Effector memory CD4-positive, alpha-beta T cell (primary cell): Measurements from ENCODE around the gene LCN1.
"Not testable (repeated sequence)": the region's sequence is repeated elsewhere in the genome, so short reads cannot be mapped to it uniquely, and the experiment has no call there.

ENCODE experiments used
- DNase-seq, 3 donors: peaks; one replicate each; pipeline ENCODE4 v3.0.0-alpha.2; 2020
- H3K27ac ChIP-seq: 2 replicates; pipeline ENCODE4 v1.7.0; 2013; ENCODE audit warnings: mild to moderate bottlenecking, low read length, moderate library complexity; ENCODE audit not compliant: insufficient read depth, poor library complexity, severe bottlenecking
- H3K27me3 ChIP-seq: replicated peaks from 2 replicates; pipeline ENCODE4 v1.7.0; 2013; ENCODE audit warnings: mild to moderate bottlenecking, low read length; ENCODE audit not compliant: insufficient read depth, control insufficient read depth, poor library complexity, severe bottlenecking
- H3K36me3 ChIP-seq: 2 replicates; pipeline ENCODE4 v1.7.0; 2013; ENCODE audit warnings: mild to moderate bottlenecking, low read length, moderate library complexity; ENCODE audit not compliant: control insufficient read depth, insufficient read depth
- H3K4me1 ChIP-seq: 2 replicates; pipeline ENCODE4 v1.7.0; 2013; ENCODE audit warnings: low read length, mild to moderate bottlenecking; ENCODE audit not compliant: control insufficient read depth, insufficient read depth, poor library complexity, severe bottlenecking
- H3K4me3 ChIP-seq: 2 replicates; pipeline ENCODE4 v1.7.0; 2013; ENCODE audit warnings: low read length, low read depth, mild to moderate bottlenecking; ENCODE audit not compliant: insufficient read depth, poor library complexity, severe bottlenecking
- H3K9me3 ChIP-seq: 2 replicates; pipeline ENCODE4 v1.7.0; 2013; ENCODE audit warnings: mild to moderate bottlenecking, low read length, moderate library complexity; ENCODE audit not compliant: control insufficient read depth

Gene LCN1

GRCh38 chr9:135534192-135534711, 13.0 kb downstream of the LCN1 start:
- not testable (repeated sequence) for H3K9me3 ChIP-seq, H3K27ac ChIP-seq, H3K4me1 ChIP-seq, DNase-seq, H3K36me3 ChIP-seq, H3K27me3 ChIP-seq, H3K4me3 ChIP-seq

DNA sequence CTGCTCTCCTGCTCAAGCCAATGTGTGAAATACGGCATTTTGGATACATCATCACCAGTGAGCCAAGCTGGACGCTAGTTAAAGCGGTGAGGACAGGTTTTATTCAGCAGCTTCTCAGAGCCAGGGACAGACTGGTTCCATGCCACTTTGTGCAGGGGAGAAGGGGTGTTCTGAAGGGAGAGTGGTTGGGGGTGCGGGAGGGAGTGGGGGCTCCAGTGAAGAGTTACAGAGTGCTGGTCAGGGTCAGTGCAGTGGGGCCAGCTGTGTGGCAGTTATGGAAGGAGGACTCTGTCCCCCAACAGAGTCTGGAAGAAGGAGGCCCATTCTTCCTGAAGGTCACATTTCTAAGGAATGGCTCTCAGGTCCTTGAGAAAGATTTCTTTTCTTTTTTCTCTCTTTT, 13.6 kb downstream of the LCN1 start:
- not testable (repeated sequence) for H3K27me3 ChIP-seq, H3K27ac ChIP-seq, H3K4me1 ChIP-seq, H3K36me3 ChIP-seq, H3K4me3 ChIP-seq, H3K9me3 ChIP-seq, DNase-seq

- H3K27ac ChIP-seq, H3K9me3 ChIP-seq, H3K36me3 ChIP-seq, H3K4me1 ChIP-seq, H3K4me3 ChIP-seq, DNase-seq, H3K27me3 ChIP-seq: not testable (repeated sequence)
These were observed 14.4 kb downstream of the LCN1 start for GRCh38 chr9:135535631-135536030.

DNA sequence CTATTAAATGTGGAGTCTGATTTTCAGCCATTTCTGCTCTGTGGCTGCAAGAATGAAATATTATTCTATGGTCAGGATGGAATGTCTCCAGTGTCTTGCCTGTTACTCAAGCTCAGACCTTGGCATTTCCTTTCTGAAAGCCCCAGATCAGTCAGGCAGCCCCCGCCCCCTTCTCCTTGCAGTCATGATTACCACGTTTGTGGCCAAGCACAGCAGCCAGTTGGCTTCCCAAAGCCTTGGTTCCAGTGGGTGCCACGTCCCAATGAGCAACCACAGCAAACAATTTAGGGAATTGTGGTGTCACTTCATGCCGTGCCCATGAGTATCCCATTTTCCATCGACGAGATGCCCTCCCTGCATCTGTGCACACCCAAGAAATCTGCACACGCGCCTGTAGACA, 15.0 kb downstream of the LCN1 start:
- Histone ChIP-seq H3K9me3 (no peaks in the 10 kb centered on the region), H3K27ac (no peak overlapping the region), H3K4me3 (no peak overlapping the region), H3K4me1 (no peaks in the 10 kb centered on the region), H3K27me3 (no peaks in the 10 kb centered on the region), H3K36me3 (no peaks in the 10 kb centered on the region)
- no peak for DNase-seq

DNA sequence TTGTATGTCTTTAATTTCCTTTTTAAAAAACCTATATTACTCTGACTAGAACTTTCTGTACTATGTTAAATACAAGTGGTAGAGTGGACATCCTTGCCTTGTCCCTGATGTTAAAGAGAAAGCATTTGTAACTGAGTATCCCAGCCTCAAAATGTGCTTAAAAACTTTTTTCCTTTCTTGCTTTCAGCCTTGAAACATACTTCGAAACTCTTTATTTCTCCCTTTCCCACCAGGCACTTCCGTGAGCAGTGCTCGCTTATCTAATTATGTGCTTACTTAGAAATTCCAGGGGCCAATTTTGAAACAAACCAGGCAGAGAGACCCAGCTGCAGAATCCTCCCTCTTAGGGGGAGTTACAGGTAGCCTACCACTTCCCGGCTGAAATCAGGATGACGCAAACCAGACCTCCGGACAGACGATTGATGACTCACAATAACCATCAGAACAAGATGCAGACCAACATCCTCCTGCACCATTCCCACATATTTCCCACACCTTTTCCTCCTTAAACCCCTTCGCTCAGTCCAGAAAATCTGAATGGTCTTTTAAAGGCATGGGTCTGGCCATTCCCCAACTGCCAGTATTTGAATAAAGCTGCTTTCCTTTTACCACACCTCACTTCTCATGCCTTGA, 22.1 kb downstream of the LCN1 start:
- H3K4me3 ChIP-seq, H3K27ac ChIP-seq, H3K27me3 ChIP-seq, H3K9me3 ChIP-seq, H3K4me1 ChIP-seq, H3K36me3 ChIP-seq, DNase-seq: not testable (repeated sequence)

GRCh38 chr9:135544981-135545635, 23.9 kb downstream of the LCN1 start:
- Histone ChIP-seq H3K36me3 (no peaks in the 10 kb centered on the region), H3K27me3 (no peaks in the 10 kb centered on the region), H3K9me3 (no peaks in the 10 kb centered on the region), H3K4me3 (no peak overlapping the region), H3K27ac (no peak overlapping the region), H3K4me1 (no peaks in the 10 kb centered on the region)
- no peak for DNase-seq

GRCh38 chr9:135545646-135546176, 24.5 kb downstream of the LCN1 start, which contains the start of gene OBP2A:
TSS of gene OBP2A (plus strand) at chr9:135546126. CDS start at chr9:135546181, 55 bp downstream.
- H3K4me3 ChIP-seq, H3K4me1 ChIP-seq, H3K27ac ChIP-seq, H3K9me3 ChIP-seq, H3K27me3 ChIP-seq, DNase-seq, H3K36me3 ChIP-seq: not testable (repeated sequence)

GRCh38 chr9:135546792-135547617, 25.8 kb downstream of the LCN1 start:
- H3K27me3 ChIP-seq, DNase-seq, H3K4me3 ChIP-seq, H3K27ac ChIP-seq, H3K9me3 ChIP-seq, H3K36me3 ChIP-seq, H3K4me1 ChIP-seq: not testable (repeated sequence)

DNA sequence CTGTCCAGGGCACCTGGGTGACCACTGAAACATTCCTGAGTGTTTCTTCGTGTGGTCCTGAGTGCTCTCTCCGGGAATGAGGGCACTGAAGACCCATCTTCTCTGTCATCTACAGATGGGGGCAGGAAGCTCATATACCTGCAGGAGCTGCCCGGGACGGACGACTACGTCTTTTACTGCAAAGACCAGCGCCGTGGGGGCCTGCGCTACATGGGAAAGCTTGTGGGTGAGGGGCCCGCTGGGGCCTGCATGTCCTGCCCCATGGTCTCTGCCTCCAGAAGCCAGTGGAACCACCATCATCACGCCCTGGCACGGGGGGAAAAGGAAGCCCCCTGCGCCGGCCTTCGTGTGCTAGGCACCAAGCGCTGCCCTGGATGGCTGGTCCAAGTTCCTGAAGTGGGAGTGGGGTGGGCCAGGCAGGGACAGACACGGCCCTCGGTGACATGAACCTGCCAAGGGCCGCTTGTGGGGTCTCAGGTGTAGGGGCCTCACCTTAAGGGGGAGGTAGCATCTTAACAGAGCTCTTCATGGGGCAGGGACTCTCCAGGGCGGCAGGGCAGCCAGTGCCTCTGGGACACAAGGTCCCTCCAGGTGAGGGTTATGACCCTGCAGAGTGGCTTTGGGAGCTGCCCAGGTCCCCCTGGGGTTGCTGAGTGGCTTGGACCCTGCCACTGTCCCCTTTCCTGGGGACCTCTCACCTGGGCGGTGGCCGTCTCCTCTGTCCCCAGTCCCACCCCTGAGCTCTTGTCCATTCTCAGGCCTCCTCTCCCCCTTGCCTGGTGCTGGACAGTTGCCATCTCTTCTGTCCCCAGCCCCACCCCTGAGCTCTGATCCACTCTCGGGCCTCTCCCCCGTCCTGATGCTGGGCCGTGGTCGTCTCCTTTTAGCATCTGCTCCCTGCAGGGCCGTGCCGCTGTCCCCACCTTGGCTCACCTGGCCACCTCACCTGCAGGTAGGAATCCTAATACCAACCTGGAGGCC, 26.8 kb downstream of the LCN1 start:
- no peaks in the 10 kb centered on the region for H3K9me3 ChIP-seq
- no peaks in the 10 kb centered on the region for H3K36me3 ChIP-seq
- H3K27me3 ChIP-seq = no peaks in the 10 kb centered on the region
- no peaks in the 10 kb centered on the region for H3K4me1 ChIP-seq
- H3K4me3 ChIP-seq = no peak overlapping the region
- DNase-seq = no peak
- no peak overlapping the region for H3K27ac ChIP-seq
